MCF 10A (cell line): ENCODE results near the gene RUBCNL. TPM values are rescaled to one million over a fixed set of nuclear protein-coding genes. Genes with fewer than 3 reads are reported as not detected.
A peak's percentile ranks its signal among the peaks of the same experiment; 100 is the strongest.

Experiments used
- BruUV-seq: library from RNA; stranded (reverse); fragments of 400-500 nt; replicated peaks from 2 replicates; lab custom pipeline; 2021; lab: Mats Ljungman, UMichigan
- CTCF ChIA-PET: fragments of 300-600 bp; sonication (Branson Sonifier 250); formaldehyde crosslinking; extraction: SDS; loops from one replicate; lab custom pipeline; 2021; ENCODE audit warnings: antibody characterized with exemption, inconsistent platforms; lab: Yijun Ruan, JAX
- POLR2A ChIA-PET: fragments of 300-600, 350-650 bp; sonication (Branson Sonifier 250); formaldehyde crosslinking; extraction: SDS; loops from one replicate; lab custom pipeline; 2020; ENCODE audit warnings: antibody characterized with exemption, inconsistent platforms; lab: Yijun Ruan, JAX
- DNase-seq: peaks from one replicate; pipeline ENCODE4 v3.0.0-alpha.2; 2018; ENCODE audit not compliant: unreplicated experiment
- H3K27ac Mint-ChIP-seq: one replicate; pipeline ENCODE4 v1.8.0; 2022; ENCODE audit warnings: mild to moderate bottlenecking, low read depth, mixed read lengths; ENCODE audit not compliant: unreplicated experiment
- H3K27me3 Mint-ChIP-seq: one replicate; pipeline ENCODE4 v1.8.0; 2022; ENCODE audit warnings: mixed read lengths; ENCODE audit not compliant: insufficient read depth, unreplicated experiment
- H3K36me3 Mint-ChIP-seq: one replicate; pipeline ENCODE4 v1.8.0; 2022; ENCODE audit warnings: mild to moderate bottlenecking, moderate library complexity, mixed read lengths; ENCODE audit not compliant: insufficient read depth, unreplicated experiment
- H3K4me1 Mint-ChIP-seq: one replicate; pipeline ENCODE4 v1.8.0; 2022; ENCODE audit warnings: mixed read lengths; ENCODE audit not compliant: insufficient read depth, unreplicated experiment
- H3K4me3 Mint-ChIP-seq: one replicate; pipeline ENCODE4 v1.8.0; 2022; ENCODE audit warnings: mild to moderate bottlenecking, moderate library complexity, mixed read lengths; ENCODE audit not compliant: unreplicated experiment
- H3K9me3 Mint-ChIP-seq: one replicate; pipeline ENCODE4 v1.8.0; 2022; ENCODE audit warnings: mixed read lengths; ENCODE audit not compliant: unreplicated experiment
- CTCF ChIP-seq: fragments of 200-600 bp; IDR thresholded peaks from one replicate; pipeline ENCODE4 v1.8.0; 2022; ENCODE audit warnings: antibody characterized with exemption, mild to moderate bottlenecking; ENCODE audit not compliant: unreplicated experiment
- intact Hi-C: fragments of 100-400 bp; cut with micrococcal nuclease; formaldehyde crosslinking; loops from 2 replicates; pipeline ENCODE4 v1.14.1; 2022
- total RNA-seq: library from RNA; stranded (reverse); gene quantifications from 2 replicates; pipeline ENCODE4 v1.2.3, GENCODE V29; 2022

The RUBCNL gene
- total RNA-seq, 1 experiment from 2014 or later = 0.37 TPM

- no peaks in the 10 kb centered on the region for H3K36me3 Mint-ChIP-seq
- CTCF ChIA-PET = interaction anchor here (0.6 kb wide), 1 partner anchor 616 kb away, joined by 3 read pairs; no protein-coding TSS in a partner anchor
- H3K27ac Mint-ChIP-seq = no peak overlapping the region
Measured at GRCh38 chr13:46396341-46396740, 9.3 kb upstream of the RUBCNL start.

DNA sequence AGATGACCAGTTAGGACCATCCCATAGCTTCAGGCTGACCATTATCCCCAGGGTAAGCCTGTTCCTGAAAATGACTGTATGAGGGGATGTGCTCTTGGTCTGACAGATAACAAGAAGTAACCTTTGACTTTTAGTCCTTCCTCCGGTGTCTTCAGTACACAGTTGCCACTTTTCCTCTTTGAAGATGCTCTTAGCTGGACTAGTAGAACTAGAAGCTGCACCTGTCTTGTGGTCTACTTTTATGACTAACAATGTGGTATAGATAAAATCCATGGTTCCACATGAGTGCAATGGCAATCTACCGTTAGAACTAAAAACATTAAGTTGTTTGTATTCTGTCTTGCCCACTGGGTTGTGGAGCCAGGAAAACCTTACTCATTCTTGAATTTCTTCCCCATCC lies 5.9 kb upstream of the RUBCNL start:
- ChIA-PET POLR2A (no interaction called here), CTCF (interaction anchor here (1.0 kb wide), 1 partner anchor 8 kb away, joined by 5 read pairs; no protein-coding TSS in a partner anchor)
- no peak overlapping the region for H3K4me3 Mint-ChIP-seq
- intact Hi-C loops = no loop called here
- H3K4me1 Mint-ChIP-seq = peaks cover 7% of the 10 kb centered on the region
- TF ChIP-seq CTCF = no peak
- no peaks in the 10 kb centered on the region for H3K36me3 Mint-ChIP-seq
- no peak overlapping the region for H3K27ac Mint-ChIP-seq
- BruUV-seq = no TSS peak
- no peaks in the 10 kb centered on the region for H3K9me3 Mint-ChIP-seq
- no peak for DNase-seq
- H3K27me3 Mint-ChIP-seq = peaks cover 19% of the 10 kb centered on the region

More at GRCh38 chr13:46396341-46396740, 9.3 kb upstream of the RUBCNL start:
- Mint-ChIP-seq H3K9me3 (no peaks in the 10 kb centered on the region), H3K4me1 (no peaks in the 10 kb centered on the region), H3K4me3 (no peak overlapping the region), H3K27me3 (peaks cover 19% of the 10 kb centered on the region)
- TF ChIP-seq CTCF = no peak
- POLR2A ChIA-PET = interaction anchor here (1.0 kb wide), 1 partner anchor 22 kb away, joined by 3 read pairs; no protein-coding TSS in a partner anchor
- DNase-seq = no peak
- no TSS peak for BruUV-seq
- intact Hi-C loops = no loop called here

DNA sequence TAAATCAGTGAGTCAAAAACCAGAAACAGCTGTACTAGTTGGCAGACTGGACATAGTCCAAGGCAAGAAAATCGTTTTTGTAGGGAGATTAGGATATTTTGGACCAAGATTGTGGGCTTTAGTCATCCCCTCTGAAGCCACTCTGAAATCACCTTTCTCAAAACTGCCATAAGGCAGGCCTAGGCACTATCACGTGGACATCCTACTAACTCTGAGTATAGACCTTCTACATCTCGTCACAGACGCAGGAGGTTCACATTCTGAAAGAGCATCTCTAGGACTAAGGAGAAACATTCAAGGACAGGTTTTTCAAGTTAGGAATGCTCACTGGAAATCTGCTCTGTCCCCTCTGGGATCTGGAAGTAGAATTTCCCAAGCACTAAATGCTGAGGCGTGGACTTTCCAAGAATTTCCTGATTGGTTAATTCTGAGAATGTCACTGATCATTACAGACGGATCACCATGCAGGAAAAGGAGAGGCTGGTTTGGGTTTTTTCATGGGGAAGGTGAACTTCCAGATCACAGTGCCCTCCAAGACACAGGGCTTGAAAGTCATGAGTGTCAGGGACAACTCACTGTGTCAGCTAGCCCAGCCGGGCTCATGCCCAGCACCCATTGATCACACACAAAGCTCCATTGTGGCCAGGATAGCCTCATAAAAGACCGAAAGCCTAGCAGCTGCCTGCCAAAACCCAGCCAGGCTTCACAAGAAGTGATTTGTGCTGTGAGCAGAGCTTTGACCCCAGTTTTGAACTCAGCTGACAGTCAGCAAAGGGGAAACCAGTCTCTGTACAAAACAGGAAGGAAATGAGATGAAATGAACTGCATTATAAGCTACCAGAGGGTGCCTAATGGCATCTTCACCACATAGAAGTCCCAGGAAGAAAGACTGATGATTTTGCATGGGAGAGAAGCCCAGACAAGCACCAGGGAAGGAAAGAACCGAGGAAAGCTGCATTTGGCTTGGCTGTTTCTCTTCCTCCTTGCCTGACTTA lies 2.7 kb upstream of the RUBCNL start:
- intact Hi-C loops = no loop called here
- Mint-ChIP-seq H3K9me3 (no peaks in the 10 kb centered on the region), H3K36me3 (no peaks in the 10 kb centered on the region), H3K27ac (no peak overlapping the region), H3K4me3 (no peak overlapping the region), H3K27me3 (peaks cover 36% of the 10 kb centered on the region), H3K4me1 (peaks cover 7% of the 10 kb centered on the region)
- TF ChIP-seq CTCF = no peak
- BruUV-seq = no TSS peak
- no peak for DNase-seq
- ChIA-PET POLR2A (interaction anchor here (1.3 kb wide), 1 partner anchor 23 kb away, joined by 4 read pairs; no protein-coding TSS in a partner anchor), CTCF (interaction anchor here (0.6 kb wide), 1 partner anchor 228 kb away, joined by 5 read pairs; no protein-coding TSS in a partner anchor)

DNA sequence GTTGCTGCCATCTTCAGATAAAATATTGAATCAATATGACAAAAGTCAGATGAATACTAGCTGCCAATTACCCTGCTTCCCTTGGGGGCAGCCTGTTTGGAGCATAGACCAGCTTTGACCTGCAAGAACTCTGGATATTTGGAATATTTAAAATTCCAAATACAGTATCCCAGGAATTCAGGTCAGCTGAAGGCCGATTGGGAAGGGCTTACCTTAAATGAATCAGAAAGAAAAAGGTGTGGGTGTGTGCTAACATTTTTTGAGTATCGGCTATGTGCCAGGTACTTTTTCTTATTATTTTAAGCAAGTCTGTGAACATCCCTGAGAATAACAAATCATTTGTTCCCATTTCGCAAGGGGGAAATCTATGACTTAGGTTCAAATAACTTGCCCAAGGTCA lies 1.8 kb upstream of the RUBCNL start:
- DNase-seq = peak; percentile 63
- POLR2A ChIA-PET = interaction anchor here (0.6 kb wide), 1 partner anchor 18 kb away, joined by 3 read pairs; no protein-coding TSS in a partner anchor

More for the DNA sequence above, 1.8 kb upstream of the RUBCNL start:
- CTCF ChIA-PET = no interaction called here
- no peak overlapping the region for H3K27ac Mint-ChIP-seq
- H3K9me3 Mint-ChIP-seq = no peaks in the 10 kb centered on the region
- H3K27me3 Mint-ChIP-seq = peaks cover 35% of the 10 kb centered on the region
- no TSS peak for BruUV-seq
- peaks cover 7% of the 10 kb centered on the region for H3K4me1 Mint-ChIP-seq
- intact Hi-C loops = no loop called here
- no peak overlapping the region for H3K4me3 Mint-ChIP-seq
- no peaks in the 10 kb centered on the region for H3K36me3 Mint-ChIP-seq
- no peak for TF ChIP-seq CTCF
